ENCODE data around the gene TEDDM1.

The TEDDM1 gene

DNA sequence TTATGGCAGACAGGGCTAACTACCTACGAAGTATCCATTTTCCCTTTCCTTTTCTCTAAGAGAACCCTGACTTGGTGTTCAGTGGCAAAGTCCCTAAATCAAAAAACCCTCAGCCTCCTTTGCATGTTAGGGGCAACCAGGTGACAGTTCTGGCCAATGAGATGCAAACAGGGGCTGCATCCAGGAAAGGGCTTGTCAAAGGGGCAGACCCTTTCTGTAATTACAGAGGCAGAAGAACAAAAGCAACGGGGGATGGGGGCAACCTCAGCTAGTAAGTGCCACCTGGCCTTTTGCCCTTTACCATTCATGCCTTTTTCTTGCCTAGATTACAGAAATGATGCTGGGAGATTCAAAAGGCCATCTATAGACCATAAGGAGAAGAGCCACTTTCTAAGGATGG, 43.3 kb downstream of the TEDDM1 start:
- Histone ChIP-seq H3K9ac (ENCODE audit: low read depth, low read length, poor library complexity, severe bottlenecking) (no peak overlapping the region), H3K9me2 (replicated peaks; ENCODE audit: low read depth, low read length) (no peaks in the 10 kb centered on the region), H3K79me2 (ENCODE audit: insufficient read depth, low read length) (no peaks in the 10 kb centered on the region), H3F3A (ENCODE audit: low read depth) (no peaks in the 10 kb centered on the region), H3K27me3 (ENCODE audit: insufficient read depth, low read length, poor library complexity, severe bottlenecking) (no peaks in the 10 kb centered on the region), H3K4me1 (ENCODE audit: insufficient read depth, low read length, poor library complexity, severe bottlenecking) (peaks cover 16% of the 10 kb centered on the region), H4K20me1 (ENCODE audit: insufficient read depth, low read length, poor library complexity, severe bottlenecking) (no peaks in the 10 kb centered on the region), H3K36me3 (ENCODE audit: insufficient read depth, low read length) (no peaks in the 10 kb centered on the region), H2AFZ (ENCODE audit: low read length) (no peak overlapping the region), H3K4me2 (ENCODE audit: low read depth, low read length, poor library complexity, severe bottlenecking) (no peak overlapping the region), H3K4me3 (ENCODE audit: low read length, poor library complexity, severe bottlenecking) (no peak overlapping the region), H3K9me3 (ENCODE audit: insufficient read depth, low read depth, low read length) (no peaks in the 10 kb centered on the region)
- TF ChIP-seq CTCF (conservative IDR thresholded peaks at IDR 0.05; ENCODE audit: low read length): no peak
- TF ChIP-seq EZH2phosphoT487 (IDR thresholded peaks at IDR 0.05; ENCODE audit: borderline replicate concordance): no peak

DNA sequence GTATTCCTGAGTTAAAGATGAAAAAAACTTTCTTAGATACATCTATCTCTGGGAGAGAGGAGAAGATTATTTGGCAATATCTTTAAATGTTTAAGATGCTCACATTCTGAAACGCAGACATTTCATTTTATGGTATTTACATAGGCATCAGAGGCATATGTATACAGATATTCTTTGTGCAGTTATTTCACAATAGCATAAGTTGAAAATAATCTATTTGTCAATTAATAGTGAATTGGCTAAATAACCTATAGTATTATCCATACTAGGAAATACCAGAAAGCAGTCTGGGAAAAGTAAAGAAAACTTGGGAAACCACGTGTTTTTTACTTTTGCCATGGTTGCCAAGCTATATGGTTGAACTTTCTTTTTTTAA, 44.8 kb downstream of the TEDDM1 start:
- Histone ChIP-seq H3K9me3 (ENCODE audit: insufficient read depth, low read depth, low read length) (no peaks in the 10 kb centered on the region), H3K27me3 (ENCODE audit: insufficient read depth, low read length, poor library complexity, severe bottlenecking) (no peaks in the 10 kb centered on the region), H3K79me2 (ENCODE audit: insufficient read depth, low read length) (no peaks in the 10 kb centered on the region), H2AFZ (ENCODE audit: low read length) (no peak overlapping the region), H3K36me3 (ENCODE audit: insufficient read depth, low read length) (no peaks in the 10 kb centered on the region), H3K9ac (ENCODE audit: low read depth, low read length, poor library complexity, severe bottlenecking) (no peak overlapping the region), H3K4me1 (ENCODE audit: insufficient read depth, low read length, poor library complexity, severe bottlenecking) (peaks cover 16% of the 10 kb centered on the region), H3F3A (ENCODE audit: low read depth) (no peaks in the 10 kb centered on the region), H3K4me2 (ENCODE audit: low read depth, low read length, poor library complexity, severe bottlenecking) (no peak overlapping the region), H3K4me3 (ENCODE audit: low read length, poor library complexity, severe bottlenecking) (no peak overlapping the region), H4K20me1 (ENCODE audit: insufficient read depth, low read length, poor library complexity, severe bottlenecking) (no peaks in the 10 kb centered on the region), H3K9me2 (replicated peaks; ENCODE audit: low read depth, low read length) (no peaks in the 10 kb centered on the region)
- TF ChIP-seq CTCF (conservative IDR thresholded peaks at IDR 0.05; ENCODE audit: low read length) (no peak), EZH2phosphoT487 (IDR thresholded peaks at IDR 0.05; ENCODE audit: borderline replicate concordance) (no peak)

DNA sequence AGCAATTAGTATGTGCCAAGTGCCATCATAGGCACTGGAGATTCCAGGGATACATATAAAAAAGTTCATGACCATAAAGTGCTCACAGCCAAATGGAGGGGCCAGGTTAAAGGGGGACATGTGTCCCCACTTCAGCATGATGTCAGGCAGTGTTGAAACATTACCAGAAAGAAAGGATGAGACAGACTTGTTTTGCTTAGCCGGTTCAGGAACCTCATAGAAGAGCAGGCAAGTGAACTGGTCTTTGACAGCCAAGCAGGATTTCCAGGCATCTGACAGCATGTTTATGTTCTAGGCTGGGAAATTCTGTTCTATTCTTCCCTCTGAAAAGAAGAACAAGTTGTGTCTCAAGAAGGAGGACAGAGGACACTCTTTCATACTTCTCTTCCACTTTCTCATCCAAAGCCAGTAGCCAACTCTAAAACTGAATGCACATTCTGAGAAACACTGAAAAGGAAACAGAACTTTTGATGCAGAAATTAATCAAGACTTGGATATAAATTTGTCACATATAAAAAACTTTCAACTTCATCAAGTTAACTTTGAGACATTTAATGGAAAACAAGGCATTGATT, 48.6 kb downstream of the TEDDM1 start:
- Histone ChIP-seq H2AFZ (ENCODE audit: low read length) (no peak overlapping the region), H3K9me3 (ENCODE audit: insufficient read depth, low read depth, low read length) (no peaks in the 10 kb centered on the region), H3K4me1 (ENCODE audit: insufficient read depth, low read length, poor library complexity, severe bottlenecking) (peaks cover 9% of the 10 kb centered on the region), H3K79me2 (ENCODE audit: insufficient read depth, low read length) (no peaks in the 10 kb centered on the region), H3K36me3 (ENCODE audit: insufficient read depth, low read length) (no peaks in the 10 kb centered on the region), H3K27me3 (ENCODE audit: insufficient read depth, low read length, poor library complexity, severe bottlenecking) (no peaks in the 10 kb centered on the region), H3K4me3 (ENCODE audit: low read length, poor library complexity, severe bottlenecking) (no peak overlapping the region), H3F3A (ENCODE audit: low read depth) (no peaks in the 10 kb centered on the region), H3K4me2 (ENCODE audit: low read depth, low read length, poor library complexity, severe bottlenecking) (no peak overlapping the region), H4K20me1 (ENCODE audit: insufficient read depth, low read length, poor library complexity, severe bottlenecking) (no peaks in the 10 kb centered on the region), H3K9me2 (replicated peaks; ENCODE audit: low read depth, low read length) (no peaks in the 10 kb centered on the region), H3K9ac (ENCODE audit: low read depth, low read length, poor library complexity, severe bottlenecking) (no peak overlapping the region)
- TF ChIP-seq EZH2phosphoT487 (IDR thresholded peaks at IDR 0.05; ENCODE audit: borderline replicate concordance) (no peak), CTCF (conservative IDR thresholded peaks at IDR 0.05; ENCODE audit: low read length) (no peak)
